Measurements from ENCODE around the gene MAN1A1.

The MAN1A1 gene

GRCh38 chr6:119345114-119345513, 4.4 kb downstream of the MAN1A1 start:
- DNase-seq = no peak

- DNase-seq = no peak
These were observed 5.3 kb downstream of the MAN1A1 start for GRCh38 chr6:119344306-119344705.

GRCh38 chr6:119343573-119344146, 5.9 kb downstream of the MAN1A1 start:
- DNase-seq = no peak

GRCh38 chr6:119343167-119343566, 6.4 kb downstream of the MAN1A1 start:
- no peak for DNase-seq

- no peak for DNase-seq
These were observed 7.1 kb downstream of the MAN1A1 start for GRCh38 chr6:119342430-119342829.

- DNase-seq = no peak
These were observed 8.6 kb downstream of the MAN1A1 start for GRCh38 chr6:119340796-119341487.

- DNase-seq = no peak
These were observed 9.6 kb downstream of the MAN1A1 start for GRCh38 chr6:119339941-119340456.

GRCh38 chr6:119337762-119338161, 11.8 kb downstream of the MAN1A1 start:
- DNase-seq = no peak

- no peak for DNase-seq
These were observed 12.3 kb downstream of the MAN1A1 start for GRCh38 chr6:119337252-119337651.

GRCh38 chr6:119334535-119335264, 14.9 kb downstream of the MAN1A1 start:
- no peak for DNase-seq

GRCh38 chr6:119333707-119334295, 15.8 kb downstream of the MAN1A1 start:
- DNase-seq = no peak

GRCh38 chr6:119333063-119333609, 16.4 kb downstream of the MAN1A1 start:
- DNase-seq = no peak

- no peak for DNase-seq
These were observed 17.8 kb downstream of the MAN1A1 start for GRCh38 chr6:119331663-119332286.

GRCh38 chr6:119330520-119331113, 18.9 kb downstream of the MAN1A1 start:
- DNase-seq = no peak

GRCh38 chr6:119329794-119330180, 19.8 kb downstream of the MAN1A1 start:
- no peak for DNase-seq

- no peak for DNase-seq
These were observed 20.4 kb downstream of the MAN1A1 start for GRCh38 chr6:119328892-119329793.

GRCh38 chr6:119328254-119328653, 21.3 kb downstream of the MAN1A1 start:
- DNase-seq = no peak

GRCh38 chr6:119327810-119328209, 21.8 kb downstream of the MAN1A1 start:
- no peak for DNase-seq

- no peak for DNase-seq
These were observed 23.1 kb downstream of the MAN1A1 start for GRCh38 chr6:119326291-119327005.

- DNase-seq = no peak
These were observed 23.8 kb downstream of the MAN1A1 start for GRCh38 chr6:119325559-119326265.

All from T1000 (cell line).